Hindlimb muscle (tissue), 1 donor: ENCODE results near the gene PDGFRB. TPM values are rescaled to one million over a fixed set of nuclear protein-coding genes. Genes with fewer than 3 reads are reported as not detected.

Experiments
- DNase-seq: peaks from one replicate; pipeline ENCODE4 v3.0.0-alpha.2; 2013
- polyA plus RNA-seq: library from polyadenylated mRNA; unstranded; fragments of 120-200 nt; gene quantifications from one replicate; pipeline ENCODE4 v1.2.1, GENCODE V29; 2013; ENCODE audit not compliant: insufficient read length

The PDGFRB gene
- 174 TPM for polyA plus RNA-seq

DNA sequence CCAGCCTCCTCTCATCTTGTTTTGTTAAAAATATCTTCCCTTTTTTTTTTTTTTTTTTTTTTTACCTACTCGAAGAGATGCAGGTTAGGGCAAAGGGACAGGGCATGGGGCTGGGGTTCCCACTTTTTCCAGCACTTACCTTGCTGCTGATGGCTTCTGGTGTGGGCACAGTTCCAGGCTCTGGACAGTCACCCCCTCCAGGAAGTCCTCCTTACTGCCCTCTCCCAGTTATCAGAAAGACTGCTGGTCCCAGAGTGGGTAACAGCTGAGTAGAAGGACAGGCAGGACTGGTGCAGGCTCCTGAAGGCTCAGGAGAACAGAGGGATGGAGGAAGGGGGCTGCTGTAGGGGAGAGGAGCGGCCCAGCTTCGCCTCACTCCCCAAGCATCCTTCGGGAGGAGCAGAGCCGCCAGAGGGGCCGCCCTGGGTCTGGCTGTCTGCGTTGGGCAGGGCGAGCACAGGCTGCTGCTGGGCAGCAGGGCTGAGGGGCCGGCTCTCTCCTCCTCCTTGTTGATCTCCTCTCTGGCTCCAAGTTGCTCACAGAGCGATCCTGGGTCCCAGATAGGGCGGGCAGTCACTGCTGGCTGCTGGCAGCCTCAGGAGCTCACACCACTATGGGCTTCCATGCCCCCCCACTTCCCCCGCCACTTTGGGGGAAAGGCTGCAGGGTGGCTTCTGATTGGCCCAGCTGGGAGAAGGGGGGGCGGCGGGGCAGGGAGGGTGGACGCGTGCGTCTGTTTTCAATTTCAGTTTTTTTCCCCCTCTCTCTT, at the start of gene PDGFRB:
Gene PDGFRB, minus strand, starts transcription at position 588 of the 769 bp plus-strand sequence. CDS start 18,798 bp downstream, outside the sequence.
- peak; percentile 90 for DNase-seq

GRCh38 chr5:150204590-150204960, 48.9 kb upstream of the PDGFRB start:
- no peak for DNase-seq

DNA sequence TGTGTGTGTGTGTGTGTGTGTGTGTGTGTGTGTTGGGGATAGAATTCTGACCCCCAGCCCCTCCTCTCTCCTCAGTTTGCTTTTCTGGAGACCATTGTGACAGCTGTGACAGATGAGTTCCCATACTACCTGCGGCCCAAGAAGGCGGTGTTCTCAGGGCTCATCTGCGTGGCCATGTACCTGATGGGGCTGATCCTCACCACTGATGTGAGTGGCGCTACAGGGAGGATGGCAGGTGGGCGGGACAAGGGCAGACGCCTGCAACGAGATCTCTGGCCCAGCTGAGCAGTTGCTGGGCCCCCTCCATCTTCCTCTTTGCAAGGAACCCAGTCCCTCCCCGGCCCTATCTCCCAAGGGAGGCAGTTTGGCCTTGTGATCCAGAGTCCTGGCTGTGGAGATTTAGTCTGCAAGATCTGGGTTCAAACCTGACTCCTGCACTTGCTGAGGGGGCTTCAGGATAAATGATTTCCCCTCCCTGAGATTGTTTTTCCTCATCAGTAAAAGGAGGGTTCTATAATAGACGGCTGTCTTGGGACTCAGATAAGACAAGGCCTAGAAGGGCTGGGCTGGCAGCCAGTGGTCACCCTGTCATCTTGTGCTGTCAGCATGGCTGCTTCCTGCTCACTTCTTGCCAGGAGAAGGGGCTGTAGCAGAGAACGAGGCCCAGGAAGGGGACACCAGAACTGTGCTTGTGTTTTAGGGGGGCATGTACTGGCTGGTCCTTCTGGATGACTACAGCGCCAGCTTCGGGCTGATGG, 48.4 kb upstream of the PDGFRB start:
- no peak for DNase-seq

GRCh38 chr5:150202501-150202900, 46.9 kb upstream of the PDGFRB start:
- no peak for DNase-seq

DNA sequence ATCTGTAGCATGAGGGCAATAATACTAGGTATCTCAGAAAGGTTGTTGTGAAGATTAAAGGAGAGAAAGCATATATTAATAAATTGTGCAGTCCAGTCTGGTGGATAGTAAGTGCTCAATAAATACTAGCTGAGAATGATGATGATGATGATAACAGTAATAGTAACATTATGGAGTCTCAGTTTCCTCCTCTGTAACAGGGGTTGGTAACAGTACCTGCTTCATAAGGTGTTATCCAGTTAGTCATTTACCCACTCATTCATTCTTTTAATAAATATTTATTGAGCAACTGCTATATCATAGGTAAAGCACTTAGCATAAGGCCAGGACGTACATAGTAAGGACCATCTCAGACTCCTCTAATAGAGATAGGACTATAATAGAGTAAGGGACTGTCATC, 41.8 kb upstream of the PDGFRB start:
- no peak for DNase-seq

DNA sequence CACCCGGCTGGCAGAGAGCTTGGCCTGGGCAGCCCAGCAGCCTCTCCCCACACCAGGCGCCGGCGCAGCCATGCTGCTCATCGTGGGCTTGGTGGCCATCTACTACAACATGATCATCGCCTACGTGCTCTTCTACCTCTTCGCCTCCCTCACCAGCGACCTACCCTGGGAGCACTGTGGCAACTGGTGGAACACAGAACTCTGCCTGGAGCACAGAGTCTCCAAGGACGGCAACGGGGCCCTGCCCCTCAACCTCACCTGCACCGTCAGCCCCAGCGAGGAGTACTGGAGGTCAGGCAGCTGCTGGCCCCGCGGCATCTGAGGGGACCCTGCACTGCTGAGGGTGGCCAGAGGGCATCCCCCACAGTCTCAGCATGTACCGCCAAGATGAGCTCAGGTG, 41.3 kb upstream of the PDGFRB start:
- DNase-seq = no peak

GRCh38 chr5:150196514-150196913, 40.9 kb upstream of the PDGFRB start:
- DNase-seq = no peak

DNA sequence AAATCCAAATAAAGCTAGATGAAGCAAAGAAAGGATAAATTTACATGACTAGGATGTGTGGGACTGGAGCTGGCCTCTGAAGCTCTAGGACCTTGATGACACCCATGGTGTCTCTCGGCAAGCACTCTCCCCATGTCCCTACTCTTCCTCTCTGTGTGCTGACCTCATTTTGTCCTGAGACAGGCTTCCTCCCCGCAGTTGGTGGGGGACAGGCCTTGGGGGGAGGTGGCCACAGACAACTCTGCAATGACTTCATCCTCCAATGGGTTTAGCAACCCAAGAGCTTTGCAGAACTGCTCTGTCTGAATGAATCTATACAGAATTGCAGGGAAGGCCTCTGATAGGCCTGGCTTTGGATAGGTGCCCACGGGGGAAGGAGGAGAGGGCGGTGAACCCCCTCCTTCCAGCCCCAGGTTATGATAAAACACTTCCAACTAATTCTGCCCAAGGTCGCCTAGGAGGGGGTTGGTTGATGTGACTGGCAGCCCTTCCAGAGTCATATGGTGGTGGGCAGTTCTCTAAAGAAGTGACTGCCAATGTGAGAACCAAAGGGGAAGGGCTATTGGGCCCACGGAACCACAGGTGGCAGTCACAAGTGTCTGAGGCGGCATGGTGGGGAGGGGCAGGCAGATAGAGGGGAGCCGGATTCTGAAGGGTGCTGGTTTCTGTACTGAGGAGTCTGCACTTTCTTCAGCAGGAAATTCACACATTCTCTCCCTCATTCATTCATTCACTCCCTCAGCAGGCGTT, 40.3 kb upstream of the PDGFRB start:
- no peak for DNase-seq

DNA sequence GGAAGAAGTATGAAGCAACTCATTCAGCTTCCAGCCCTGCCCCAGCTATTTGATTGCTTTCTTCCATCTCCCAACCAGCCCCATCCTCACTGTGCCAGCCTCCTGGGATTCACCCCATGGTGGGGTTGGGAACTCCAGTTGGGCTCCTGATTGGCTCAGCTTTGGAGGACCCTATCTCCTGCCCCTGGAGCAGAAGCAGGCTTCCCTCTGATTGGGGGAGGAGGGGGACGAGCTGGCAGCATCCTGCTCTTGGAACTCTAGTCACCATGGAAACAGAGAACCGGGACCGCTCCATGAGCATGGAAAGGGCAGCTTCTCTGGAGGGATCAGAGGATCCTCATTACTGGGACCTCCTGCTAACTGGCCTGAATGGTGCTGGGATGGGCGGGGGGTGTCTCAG, 36.8 kb upstream of the PDGFRB start:
- no peak for DNase-seq

DNA sequence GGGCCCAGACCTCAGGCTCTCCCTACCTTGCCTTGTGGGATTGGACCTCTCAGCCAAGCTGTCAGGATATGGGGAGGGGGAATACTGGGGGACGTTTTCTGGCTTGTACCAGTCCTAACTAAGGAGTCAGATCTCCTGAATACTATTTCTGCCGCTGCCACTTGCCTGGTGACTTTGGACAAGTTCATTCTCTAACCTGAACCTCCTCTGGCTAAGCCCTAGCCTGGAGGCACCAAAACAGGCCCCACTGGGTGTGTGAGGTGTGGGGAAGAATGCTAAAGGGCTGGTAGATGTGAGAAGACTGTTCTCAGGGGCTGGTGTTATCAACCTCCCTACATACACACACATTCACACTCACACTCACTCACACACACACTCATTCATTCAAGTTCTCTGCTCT, 35.3 kb upstream of the PDGFRB start:
- DNase-seq = no peak

- DNase-seq = no peak
These were observed 34.9 kb upstream of the PDGFRB start for GRCh38 chr5:150190503-150190979.

DNA sequence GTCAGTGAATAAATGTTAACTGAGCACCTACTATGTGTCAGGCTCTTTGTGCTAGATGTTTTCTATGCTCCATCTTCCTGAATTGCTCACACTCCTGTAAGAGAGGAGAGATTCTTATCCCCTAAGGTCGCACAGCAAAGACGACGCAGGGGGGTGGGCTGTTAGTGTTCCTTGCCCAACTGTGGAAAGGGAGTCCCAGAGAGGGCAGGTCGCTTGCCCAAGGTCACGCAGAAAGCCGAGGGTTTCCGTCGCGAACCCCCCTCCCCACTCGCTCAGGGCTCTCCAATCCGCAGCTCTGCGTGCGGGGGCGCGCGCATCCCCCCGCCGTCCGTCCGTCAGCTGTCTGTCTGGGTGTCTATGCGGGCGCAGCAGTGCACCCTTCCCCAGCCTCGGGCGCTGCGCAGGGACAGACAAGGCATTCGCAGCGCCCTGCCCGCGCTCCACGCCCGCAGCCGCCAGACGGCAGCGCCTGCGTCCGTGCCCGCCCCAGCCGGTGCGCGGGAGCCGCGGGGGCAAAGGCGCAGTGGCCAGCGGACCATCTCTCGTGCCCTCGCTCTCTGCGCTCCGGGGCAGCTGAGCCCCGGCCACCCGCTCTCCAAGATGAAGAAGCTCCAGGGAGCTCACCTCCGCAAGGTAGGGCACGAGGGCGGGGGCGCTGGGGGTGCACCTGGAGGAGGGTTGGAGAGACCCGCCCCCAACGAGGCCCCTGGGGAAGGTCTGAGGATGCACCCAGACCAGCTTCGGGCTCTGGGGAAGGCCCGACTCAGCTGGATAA, 34.3 kb upstream of the PDGFRB start, which contains the start of gene SLC6A7:
Gene SLC6A7, plus strand, starts transcription at position 335 of the 775 bp plus-strand sequence. Its CDS starts 266 bp downstream, at position 601.
- DNase-seq = no peak

- DNase-seq = no peak
These were observed 33.7 kb upstream of the PDGFRB start for GRCh38 chr5:150189326-150189725.

DNA sequence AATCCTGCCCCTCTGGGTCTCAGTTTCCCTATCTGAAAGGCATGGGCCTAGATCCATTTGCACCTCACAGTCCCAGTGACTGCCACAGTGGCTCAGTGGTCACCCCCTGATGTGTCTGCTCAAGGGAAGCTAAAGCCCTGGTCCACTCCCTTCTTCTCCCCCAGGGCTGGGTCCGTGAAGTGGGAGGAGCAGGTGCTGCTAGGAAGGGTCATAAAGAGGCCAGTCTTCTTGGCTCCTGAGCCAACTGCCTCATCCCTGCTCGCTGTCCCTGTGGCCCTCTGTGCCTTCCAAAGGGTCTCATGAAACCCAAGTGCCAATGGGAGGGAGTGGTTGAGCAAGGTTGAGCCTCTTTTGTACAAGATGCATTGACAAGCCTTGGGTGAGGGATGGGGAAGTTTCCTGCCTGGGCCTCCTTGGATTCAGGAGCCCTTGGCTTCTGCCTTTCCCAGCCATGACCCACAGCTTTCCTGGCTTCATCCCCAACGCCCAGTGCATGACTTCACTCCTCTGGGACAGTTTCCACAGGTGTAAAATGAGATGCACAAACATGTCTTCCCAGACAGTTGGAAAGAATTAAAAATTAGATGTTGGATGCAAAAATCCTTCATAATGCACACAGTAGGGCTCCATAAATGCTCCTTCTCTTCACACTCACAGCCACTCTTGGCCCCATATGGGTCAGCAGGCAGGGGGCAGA, 32.6 kb upstream of the PDGFRB start:
- no peak for DNase-seq

GRCh38 chr5:150186897-150187296, 31.3 kb upstream of the PDGFRB start:
- DNase-seq = no peak

- no peak for DNase-seq
These were observed 30.5 kb upstream of the PDGFRB start for GRCh38 chr5:150186137-150186536.

GRCh38 chr5:150184990-150185912, 29.6 kb upstream of the PDGFRB start:
- DNase-seq = no peak

GRCh38 chr5:150184006-150184405, 28.4 kb upstream of the PDGFRB start:
- no peak for DNase-seq

- DNase-seq = no peak
These were observed 27.8 kb upstream of the PDGFRB start for GRCh38 chr5:150183436-150183835.

- DNase-seq = no peak
These were observed 27.1 kb upstream of the PDGFRB start for GRCh38 chr5:150182774-150183173.
